GM12874 (cell line): Measurements from ENCODE around the gene TRIP12.

ENCODE experiments used
- CTCF ChIP-seq: IDR thresholded peaks from 2 replicates; pipeline ENCODE4 v1.5.1; 2011; ENCODE audit warnings: low read depth, mild to moderate bottlenecking, control low read depth, low read length, moderate library complexity; ENCODE audit not compliant: insufficient read depth

TRIP12 gene

GRCh38 chr2:229768235-229768634 is 153.6 kb downstream of the TRIP12 start:
- no peak for TF ChIP-seq CTCF

GRCh38 chr2:229765721-229766120 is 156.1 kb downstream of the TRIP12 start:
- TF ChIP-seq CTCF: no peak

- TF ChIP-seq CTCF: no peak
These were observed 160.1 kb downstream of the TRIP12 start for GRCh38 chr2:229761663-229762062.

GRCh38 chr2:229752970-229753729 is 168.7 kb downstream of the TRIP12 start:
- no peak for TF ChIP-seq CTCF

- TF ChIP-seq CTCF: no peak
These were observed 172.0 kb downstream of the TRIP12 start for GRCh38 chr2:229749779-229750178.

- no peak for TF ChIP-seq CTCF
These were observed 172.9 kb downstream of the TRIP12 start for GRCh38 chr2:229748950-229749349.

GRCh38 chr2:229740279-229740678 is 181.5 kb downstream of the TRIP12 start:
- no peak for TF ChIP-seq CTCF
